Stomach (tissue), 9 donors: ENCODE measurements around the gene NEMP1. TPM values are rescaled to one million over a fixed set of nuclear protein-coding genes. Genes with fewer than 3 reads are reported as not detected.

Source experiments
- DNase-seq, 2 donors: peaks; one replicate each; pipeline versions ENCODE4 v3.0.0 to v3.0.0-alpha.2; 2013 to 2019
- H3K27ac ChIP-seq, 5 donors: fragments of 200-600 bp in 4 of 5; sonication (generic) in 4 of 5; one replicate each; pipeline ENCODE4 v1.5.1; 2013 to 2019; ENCODE audit warnings: mild to moderate bottlenecking in 1 of 5, moderate library complexity in 1 of 5
- H3K27me3 ChIP-seq, 3 donors: fragments of 200-600 bp; sonication (generic); one replicate each; pipeline ENCODE4 v1.5.1; 2017 to 2019; ENCODE audit warnings: mixed run types in 1 of 3
- H3K36me3 ChIP-seq, 4 donors: fragments of 200-600 bp; sonication (generic); 1 replicate in 3 of 4; 2 replicates in 1 of 4; pipeline ENCODE4 v1.5.1; 2016 to 2019
- H3K4me1 ChIP-seq, 4 donors: fragments of 200-600 bp; sonication (generic); one replicate each; pipeline ENCODE4 v1.5.1; 2016 to 2019
- H3K4me3 ChIP-seq, 4 donors: fragments of 200-600 bp; sonication (generic) in 3 of 4; one replicate each; pipeline ENCODE4 v1.5.1; 2016 to 2019; ENCODE audit warnings: mild to moderate bottlenecking in 1 of 4
- H3K9me3 ChIP-seq, 4 donors: fragments of 200-600 bp; sonication (generic); one replicate each; pipeline ENCODE4 v1.5.1; 2016 to 2019
- EP300 ChIP-seq: sonication (generic); formaldehyde crosslinking; IDR thresholded peaks from one replicate; pipeline ENCODE4 v1.6.1; 2017; ENCODE audit warnings: antibody characterized with exemption
- POLR2A ChIP-seq, 4 donors: fragments of 450-650 bp; IDR thresholded peaks; one replicate each; pipeline ENCODE4 v1.6.1; 2016; ENCODE audit warnings: antibody characterized with exemption in 4 of 4, control low read depth in 2 of 4, mild to moderate bottlenecking in 1 of 4, moderate library complexity in 1 of 4
- POLR2AphosphoS5 ChIP-seq, 3 donors: sonication (generic); formaldehyde crosslinking; IDR thresholded peaks; one replicate each; pipeline ENCODE4 v1.6.1; 2016; ENCODE audit warnings: antibody characterized with exemption in 3 of 3
- WGBS, 5 donors: extraction: QIAGEN DNeasy Blood & Tissue Kit in 3 of 5; methylation state at CpG; one replicate each; pipeline versions ENCODE4 v1.1.5 to v1.1.7; 2013 to 2018; 5-methylcytosine and 5-hydroxymethylcytosine counted together
- intact Hi-C: fragments of 100-400 bp; cut with DNase I; formaldehyde crosslinking; loops from one replicate; pipeline ENCODE4 v1.15.1; 2023; ENCODE audit warnings: low total_unique reads
- polyA plus RNA-seq, 3 donors: library from polyadenylated mRNA; stranded (reverse); fragments of 200-250 nt; gene quantifications; one replicate each; pipeline ENCODE4 v1.2.3, GENCODE V29; 2013
- total RNA-seq, 5 donors: library from RNA; depleted of rRNA; stranded (reverse); fragments of >200 nt; gene quantifications; one replicate each; pipeline versions ENCODE4 v1.1.0 to v1.2.3, GENCODE V29; 2014 to 2016
- TF ChIP-seq, protein P1 (sequence below), 7 experiments: fragments of 450-650 bp in 4 of 7; fragments of 200-600 bp in 3 of 7; sonication (generic) in 3 of 7; IDR thresholded peaks; one replicate each; pipeline ENCODE4 v1.5.1; 2016 to 2019; ENCODE audit warnings: antibody characterized with exemption in 7 of 7, control low read depth in 2 of 7, mild to moderate bottlenecking in 1 of 7
- donor health status: healthy with polysubstance abuse.
- donor health status: Bipolar disorder and iron deficiency.
- donor health status: healthy.

NEMP1 gene
- total and polyA plus RNA-seq, 8 donors: 1.1 to 16.7 (median 2.5) TPM

DNA sequence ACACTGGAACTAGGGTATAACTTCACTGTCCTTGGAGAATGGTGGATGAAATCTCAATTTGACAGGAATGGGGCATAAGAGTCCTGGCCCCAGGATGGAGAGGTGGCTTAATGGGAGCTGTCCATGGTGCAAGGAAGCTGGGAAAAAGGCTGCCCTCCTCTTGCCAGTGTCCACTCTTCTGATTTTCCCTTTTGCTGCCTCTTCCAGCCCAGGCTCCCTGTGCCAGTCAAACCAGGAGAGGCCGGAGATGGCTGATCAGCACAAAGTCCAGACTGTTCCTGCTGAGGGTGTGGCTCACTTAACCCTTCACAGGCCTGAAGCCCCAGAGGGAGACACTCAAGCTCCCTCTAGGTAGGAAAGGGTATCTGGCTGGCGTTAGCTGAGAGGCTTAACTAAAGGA is 28.7 kb downstream of the NEMP1 start, which contains the start of gene MYO1A:
TSS of gene MYO1A (minus strand) at position 240 of the 400 bp plus-strand sequence. CDS start 1,806 bp downstream, outside the sequence.
- WGBS, 5 donors: 33 to 55% (median 40%) methylated on average over 2 of the region's 2 CpGs
- DNase-seq: peak; percentile 34 to 58
- Histone ChIP-seq H3K9me3 (no peaks in the 10 kb centered on the region), H3K27me3 (no peaks in the 10 kb centered on the region), H3K36me3 (no peaks in the 10 kb centered on the region), H3K27ac (peak within 1 kb of the TSS in 2 of 5 donors; percentile 10 to 25), H3K4me3 (peak within 1 kb of the TSS in 3 of 4 donors; percentile 5 to 22 (median 5)), H3K4me1 (peaks cover 0 to 34% (median 5%) of the 10 kb centered on the region in 4 donors)
- intact Hi-C loops: no loop called here
- TF ChIP-seq POLR2AphosphoS5 (IDR thresholded peaks at IDR 0.05): peak in 1 of 3 donors; percentile 19
- TF ChIP-seq EP300: no peak
- TF ChIP-seq POLR2A (IDR thresholded peaks at IDR 0.05): no peak
- TF ChIP-seq, protein P1, sequence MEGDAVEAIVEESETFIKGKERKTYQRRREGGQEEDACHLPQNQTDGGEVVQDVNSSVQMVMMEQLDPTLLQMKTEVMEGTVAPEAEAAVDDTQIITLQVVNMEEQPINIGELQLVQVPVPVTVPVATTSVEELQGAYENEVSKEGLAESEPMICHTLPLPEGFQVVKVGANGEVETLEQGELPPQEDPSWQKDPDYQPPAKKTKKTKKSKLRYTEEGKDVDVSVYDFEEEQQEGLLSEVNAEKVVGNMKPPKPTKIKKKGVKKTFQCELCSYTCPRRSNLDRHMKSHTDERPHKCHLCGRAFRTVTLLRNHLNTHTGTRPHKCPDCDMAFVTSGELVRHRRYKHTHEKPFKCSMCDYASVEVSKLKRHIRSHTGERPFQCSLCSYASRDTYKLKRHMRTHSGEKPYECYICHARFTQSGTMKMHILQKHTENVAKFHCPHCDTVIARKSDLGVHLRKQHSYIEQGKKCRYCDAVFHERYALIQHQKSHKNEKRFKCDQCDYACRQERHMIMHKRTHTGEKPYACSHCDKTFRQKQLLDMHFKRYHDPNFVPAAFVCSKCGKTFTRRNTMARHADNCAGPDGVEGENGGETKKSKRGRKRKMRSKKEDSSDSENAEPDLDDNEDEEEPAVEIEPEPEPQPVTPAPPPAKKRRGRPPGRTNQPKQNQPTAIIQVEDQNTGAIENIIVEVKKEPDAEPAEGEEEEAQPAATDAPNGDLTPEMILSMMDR (IDR thresholded peaks at IDR 0.05): no peak

- 52 to 74% (median 63%) methylated on average over 4 of the region's 4 CpGs for WGBS, 5 donors
- TF ChIP-seq POLR2A (IDR thresholded peaks at IDR 0.05): no peak
- no peak for TF ChIP-seq POLR2AphosphoS5 (IDR thresholded peaks at IDR 0.05)
- TF ChIP-seq EP300: no peak
- TF ChIP-seq, protein P1 (IDR thresholded peaks at IDR 0.05): no peak
- Histone ChIP-seq H3K4me3 (peak overlapping the region in 2 of 4 donors; percentile 5 to 22), H3K36me3 (no peaks in the 10 kb centered on the region), H3K9me3 (no peaks in the 10 kb centered on the region), H3K27me3 (no peaks in the 10 kb centered on the region), H3K27ac (no peak overlapping the region), H3K4me1 (peaks cover 0 to 34% (median 5%) of the 10 kb centered on the region in 4 donors)
- intact Hi-C loops: no loop called here
- DNase-seq: peak in 1 of 2 donors; percentile 47
Observed at GRCh38 chr12:57049119-57049446, 29.5 kb downstream of the NEMP1 start.

DNA sequence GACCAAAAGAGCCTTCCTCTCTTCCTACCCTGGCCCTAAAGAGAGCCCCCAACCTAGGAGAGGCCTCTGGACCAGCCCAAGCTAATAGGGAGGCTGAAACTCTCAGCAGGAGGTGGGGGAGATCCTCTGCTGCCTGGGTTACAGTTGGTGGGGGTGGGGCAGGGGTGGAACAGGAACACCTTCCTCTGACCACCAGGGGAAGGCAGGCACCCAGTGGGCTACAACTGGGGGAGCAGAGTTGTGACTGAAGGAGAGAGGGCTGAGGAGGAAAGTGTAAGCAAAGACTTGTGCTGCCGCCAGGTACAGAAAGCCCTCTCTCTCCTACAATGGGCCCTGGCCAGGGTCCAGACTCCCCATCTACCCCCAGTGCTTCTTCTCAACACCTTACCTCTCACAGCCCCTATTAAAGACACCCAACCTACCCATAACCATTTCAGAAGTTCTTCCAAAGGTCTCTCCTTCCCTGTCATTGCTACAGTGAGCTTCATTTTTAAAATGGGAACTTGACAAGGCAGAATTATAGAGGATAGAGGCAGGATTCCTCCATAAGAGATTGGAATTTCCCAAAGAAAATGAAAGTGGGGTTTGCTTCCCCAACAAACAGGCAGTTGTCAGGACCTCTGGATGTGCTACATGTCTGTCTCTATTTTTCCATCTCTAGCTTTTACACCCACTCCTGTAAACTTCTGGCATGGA is 30.0 kb downstream of the NEMP1 start:
- no peak overlapping the region for H3K27ac ChIP-seq

GRCh38 chr12:57047981-57048380 is 30.6 kb downstream of the NEMP1 start:
- no peak overlapping the region for H3K27ac ChIP-seq
- intact Hi-C loops: no loop called here

More for the DNA sequence above, 30.0 kb downstream of the NEMP1 start:
- Histone ChIP-seq H3K27me3 (no peaks in the 10 kb centered on the region), H3K36me3 (no peaks in the 10 kb centered on the region), H3K9me3 (no peaks in the 10 kb centered on the region), H3K4me3 (peak overlapping the region in 2 of 4 donors; percentile 5 to 22), H3K4me1 (peaks cover 0 to 34% (median 5%) of the 10 kb centered on the region in 4 donors)
- no peak for DNase-seq
- 54 to 80% (median 74%) methylated on average over 1 of the region's 1 CpG for WGBS, 5 donors
- TF ChIP-seq, protein P1 (IDR thresholded peaks at IDR 0.05): no peak
- TF ChIP-seq POLR2A (IDR thresholded peaks at IDR 0.05) (no peak), POLR2AphosphoS5 (IDR thresholded peaks at IDR 0.05) (no peak)
- intact Hi-C loops: no loop called here

More at GRCh38 chr12:57047981-57048380, 30.6 kb downstream of the NEMP1 start:
- H3K36me3 ChIP-seq: peaks cover 0 to under 1% (median 0%) of the 10 kb centered on the region in 4 donors
- 53 to 100% (median 83%) methylated on average over 1 of the region's 1 CpG for WGBS, 5 donors
- H3K4me3 ChIP-seq: no peak overlapping the region
- H3K27me3 ChIP-seq: peaks cover 0 to 5% (median 0%) of the 10 kb centered on the region in 3 donors
- no peaks in the 10 kb centered on the region for H3K9me3 ChIP-seq
- TF ChIP-seq POLR2A (IDR thresholded peaks at IDR 0.05): no peak
- no peak for TF ChIP-seq EP300
- DNase-seq: no peak
- H3K4me1 ChIP-seq: peaks cover 0 to 34% (median 5%) of the 10 kb centered on the region in 4 donors
